ENCODE data around the gene SPG7. TPM values are rescaled to one million over a fixed set of nuclear protein-coding genes. Genes with fewer than 3 reads are reported as not detected.
A peak's percentile ranks its signal among the peaks of the same experiment; 100 is the strongest.

SPG7 gene
- total RNA-seq, 4 donors from 2014 or later, result 68.6 to 125 (median 74.8) TPM

GRCh38 chr16:89562939-89563338, 54.7 kb downstream of the SPG7 start:
- ATAC-seq (ENCODE audit: low FRiP score) (no peak), DNase-seq (ENCODE audit: low spot score) (no peak)
- TF ChIP-seq CTCF (IDR thresholded peaks at IDR 0.05), result no peak

DNA sequence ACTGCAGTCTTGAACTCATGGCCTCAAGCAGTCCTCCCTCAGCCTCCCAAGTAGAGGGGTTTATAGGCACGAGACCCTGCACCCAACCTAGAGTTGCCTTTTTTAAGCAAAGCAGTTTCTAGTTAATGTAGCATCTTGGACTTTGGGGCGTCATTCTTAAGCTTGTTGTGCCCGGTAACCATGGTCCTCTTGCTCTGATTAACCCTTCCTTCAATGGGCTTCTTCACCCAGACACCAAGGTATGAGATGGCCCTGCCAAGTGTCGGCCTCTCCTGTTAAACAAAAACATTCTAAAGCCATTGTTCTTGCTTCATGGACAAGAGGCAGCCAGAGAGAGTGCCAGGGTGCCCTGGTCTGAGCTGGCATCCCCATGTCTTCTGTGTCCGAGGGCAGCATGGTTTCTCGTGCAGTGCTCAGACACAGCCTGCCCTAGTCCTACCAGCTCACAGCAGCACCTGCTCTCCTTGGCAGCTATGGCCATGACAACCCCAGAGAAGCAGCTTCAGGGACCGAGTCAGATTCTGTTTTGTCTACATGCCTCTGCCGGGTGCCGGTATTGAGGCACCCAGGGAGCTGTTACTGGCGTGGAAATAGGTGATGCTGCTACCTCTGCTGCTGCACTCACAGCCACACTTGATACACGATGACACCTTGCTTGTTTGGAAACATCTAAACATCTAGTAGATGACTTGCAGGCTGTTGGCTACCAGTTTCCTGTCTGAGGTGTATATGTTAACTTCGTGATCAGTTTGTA, 55.6 kb downstream of the SPG7 start:
- DNase-seq (ENCODE audit: low spot score), result no peak
- ATAC-seq (ENCODE audit: low FRiP score), result no peak
- TF ChIP-seq CTCF (IDR thresholded peaks at IDR 0.05), result no peak

DNA sequence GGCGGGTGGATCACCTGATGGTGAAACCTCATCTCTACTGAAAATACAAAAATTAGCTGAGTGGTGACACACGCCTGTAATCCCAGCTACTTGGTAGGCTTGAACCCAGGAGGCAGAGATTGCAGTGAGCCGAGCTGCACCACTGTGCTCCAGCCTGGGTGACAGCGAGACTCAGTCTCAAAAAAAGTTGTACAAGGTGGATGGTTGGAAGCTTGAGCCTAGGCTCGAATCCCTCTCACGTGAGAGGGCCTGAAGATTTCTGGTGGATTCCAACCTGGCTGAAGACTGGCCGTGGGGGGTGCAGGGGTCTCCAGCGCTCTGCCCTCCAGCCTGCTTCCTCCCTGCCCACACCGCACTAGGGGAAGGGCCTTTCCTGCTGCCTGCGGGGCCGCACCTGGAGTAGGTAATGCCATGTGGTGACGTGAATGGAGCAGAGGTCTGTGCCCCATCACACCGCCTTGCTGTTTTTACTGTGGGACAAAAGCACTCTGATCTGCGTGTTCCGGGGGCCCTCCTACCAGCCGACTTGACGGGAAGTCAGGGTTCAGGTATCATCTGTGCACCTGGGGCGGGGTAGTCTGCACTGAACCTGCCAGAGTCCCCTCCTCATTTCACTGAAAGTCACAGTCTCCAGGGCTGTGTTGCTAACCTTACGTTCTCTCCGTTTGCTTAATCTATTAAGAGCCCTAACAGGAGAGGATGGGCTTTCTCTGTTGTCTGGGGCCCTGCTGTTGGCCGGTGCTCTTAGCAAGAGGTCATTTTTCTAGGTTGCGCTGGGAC, 56.5 kb downstream of the SPG7 start:
- DNase-seq (ENCODE audit: low spot score) (no peak), ATAC-seq (ENCODE audit: low FRiP score) (no peak)
- TF ChIP-seq CTCF (IDR thresholded peaks at IDR 0.05), result no peak

DNA sequence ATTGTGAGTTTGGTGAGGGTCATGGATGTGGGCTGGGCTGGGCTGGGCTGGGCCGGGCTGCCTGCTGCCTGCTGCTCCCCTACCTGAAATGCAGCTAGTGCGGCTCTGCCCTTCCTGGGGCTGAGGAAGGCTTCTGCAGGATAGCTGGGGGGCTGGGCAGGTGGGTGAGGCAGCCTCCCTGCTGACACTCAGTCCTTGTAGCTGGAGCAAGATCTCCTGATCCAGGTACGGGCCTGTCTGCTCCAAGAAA, 57.0 kb downstream of the SPG7 start:
- ATAC-seq (ENCODE audit: low FRiP score) (no peak), DNase-seq (ENCODE audit: low spot score) (no peak)
- TF ChIP-seq CTCF (IDR thresholded peaks at IDR 0.05), result no peak

GRCh38 chr16:89565506-89566372, 57.5 kb downstream of the SPG7 start:
- ATAC-seq (ENCODE audit: low FRiP score) (peak; percentile 43), DNase-seq (ENCODE audit: low spot score) (no peak)

More at GRCh38 chr16:89565506-89566372, 57.5 kb downstream of the SPG7 start:
- TF ChIP-seq CTCF (IDR thresholded peaks at IDR 0.05), result no peak
